ENCODE results near the gene ACVR2B. TPM values are rescaled to one million over a fixed set of nuclear protein-coding genes. Genes with fewer than 3 reads are reported as not detected.

Gene ACVR2B
- 2.2 to 3.2 TPM (median 2.7 TPM) in 5 replicates for total RNA-seq (2022; extraction: Qiagen RNA extraction; ENCODE audit: low read depth)

GRCh38 chr3:38453075-38453912 is at the start of gene ACVR2B:
Gene ACVR2B, plus strand, starts transcription at chr3:38453890. Its CDS starts 433 bp downstream, at chr3:38454323.

GRCh38 chr3:38496131-38496910 is 42.6 kb downstream of the ACVR2B start, which contains the start of gene EXOG:
Gene EXOG, plus strand, starts transcription at chr3:38496340. Its CDS starts 28 bp downstream, at chr3:38496368.

Other genes starting within 250 kb of the ACVR2B start
- 0.06 to 0.12 TPM (median 0.10 TPM) in 3 of 5 replicates, not detected in the others for gene SLC22A13, start 188.1 kb upstream of the ACVR2B start, total RNA-seq (2022; extraction: Qiagen RNA extraction; ENCODE audit: low read depth)
- gene SLC22A14, start 171.6 kb upstream of the ACVR2B start, total RNA-seq (2022; extraction: Qiagen RNA extraction; ENCODE audit: low read depth), result 0.06 to 0.10 TPM in 2 of 5 replicates, not detected in the others
- 3.5 to 5.5 TPM (median 4.4 TPM) in 5 replicates for gene XYLB, start 107.1 kb upstream of the ACVR2B start, total RNA-seq (2022; extraction: Qiagen RNA extraction; ENCODE audit: low read depth)
- 9.2 to 31.5 TPM (median 14.4 TPM) in 5 replicates for gene EXOG, start 42.5 kb downstream of the ACVR2B start, total RNA-seq (2022; extraction: Qiagen RNA extraction; ENCODE audit: low read depth)
- 0.70 to 1.4 TPM (median 0.76 TPM) in 5 replicates for gene SCN5A, start 195.8 kb downstream of the ACVR2B start, total RNA-seq (2022; extraction: Qiagen RNA extraction; ENCODE audit: low read depth)